Measurements from ENCODE around the gene RAB40C. TPM values are rescaled to one million over a fixed set of nuclear protein-coding genes. Genes with fewer than 3 reads are reported as not detected.

Gene RAB40C, protein sequence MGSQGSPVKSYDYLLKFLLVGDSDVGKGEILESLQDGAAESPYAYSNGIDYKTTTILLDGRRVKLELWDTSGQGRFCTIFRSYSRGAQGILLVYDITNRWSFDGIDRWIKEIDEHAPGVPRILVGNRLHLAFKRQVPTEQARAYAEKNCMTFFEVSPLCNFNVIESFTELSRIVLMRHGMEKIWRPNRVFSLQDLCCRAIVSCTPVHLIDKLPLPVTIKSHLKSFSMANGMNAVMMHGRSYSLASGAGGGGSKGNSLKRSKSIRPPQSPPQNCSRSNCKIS
- total RNA-seq: 18.1 and 19.2 TPM in 2 replicates

DNA sequence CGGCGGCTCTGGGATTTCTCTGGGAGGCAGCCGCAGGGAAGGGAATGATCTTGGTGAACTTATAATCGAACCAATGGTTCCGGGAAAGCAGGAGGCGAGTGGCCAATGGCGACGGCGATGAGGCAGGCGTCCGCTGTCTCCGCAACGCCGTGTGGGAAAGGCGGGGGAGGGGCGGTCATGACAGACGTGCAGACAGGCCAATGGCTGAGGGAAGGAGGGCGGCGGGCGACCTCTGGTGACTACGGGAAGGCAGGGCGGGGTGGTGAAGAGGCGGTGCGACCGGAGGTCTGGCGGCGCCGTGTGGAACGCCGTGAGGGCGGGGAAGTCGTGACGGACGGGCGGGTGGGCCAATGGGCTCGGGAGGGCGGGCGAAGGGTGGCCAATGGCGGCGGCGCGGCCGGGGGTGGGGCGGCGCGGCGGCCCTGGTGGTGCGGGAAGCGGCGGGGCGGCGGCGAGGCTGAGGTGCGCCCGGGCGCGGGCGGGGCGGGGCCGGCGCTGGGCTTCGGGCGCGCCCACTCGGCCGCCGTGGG lies at the start of gene RAB40C:
TSS of gene RAB40C (plus strand) at position 409 of the 530 bp plus-strand sequence. CDS start 226 bp downstream, outside the sequence.

GRCh38 chr16:560204-560700 lies 29.6 kb upstream of the RAB40C start, which contains the start of gene PRR35:
TSS of gene PRR35 (plus strand) at chr16:560394. CDS start at chr16:563295, 2,901 bp downstream.

GRCh38 chr16:566475-567372 lies 23.1 kb upstream of the RAB40C start, which contains the start of gene NHLRC4:
TSS of gene NHLRC4 (plus strand) at chr16:567005. CDS start at chr16:568048, 1,043 bp downstream.

GRCh38 chr16:569445-570254 lies 20.2 kb upstream of the RAB40C start, which contains the start of gene PIGQ:
TSS of gene PIGQ (plus strand) at chr16:569968. CDS start at chr16:574075, 4,107 bp downstream.

GRCh38 chr16:630815-631405 lies 41.0 kb downstream of the RAB40C start, which contains the start of gene WFIKKN1:
TSS of gene WFIKKN1 (plus strand) at chr16:630985. CDS start at chr16:631254, 269 bp downstream.

DNA sequence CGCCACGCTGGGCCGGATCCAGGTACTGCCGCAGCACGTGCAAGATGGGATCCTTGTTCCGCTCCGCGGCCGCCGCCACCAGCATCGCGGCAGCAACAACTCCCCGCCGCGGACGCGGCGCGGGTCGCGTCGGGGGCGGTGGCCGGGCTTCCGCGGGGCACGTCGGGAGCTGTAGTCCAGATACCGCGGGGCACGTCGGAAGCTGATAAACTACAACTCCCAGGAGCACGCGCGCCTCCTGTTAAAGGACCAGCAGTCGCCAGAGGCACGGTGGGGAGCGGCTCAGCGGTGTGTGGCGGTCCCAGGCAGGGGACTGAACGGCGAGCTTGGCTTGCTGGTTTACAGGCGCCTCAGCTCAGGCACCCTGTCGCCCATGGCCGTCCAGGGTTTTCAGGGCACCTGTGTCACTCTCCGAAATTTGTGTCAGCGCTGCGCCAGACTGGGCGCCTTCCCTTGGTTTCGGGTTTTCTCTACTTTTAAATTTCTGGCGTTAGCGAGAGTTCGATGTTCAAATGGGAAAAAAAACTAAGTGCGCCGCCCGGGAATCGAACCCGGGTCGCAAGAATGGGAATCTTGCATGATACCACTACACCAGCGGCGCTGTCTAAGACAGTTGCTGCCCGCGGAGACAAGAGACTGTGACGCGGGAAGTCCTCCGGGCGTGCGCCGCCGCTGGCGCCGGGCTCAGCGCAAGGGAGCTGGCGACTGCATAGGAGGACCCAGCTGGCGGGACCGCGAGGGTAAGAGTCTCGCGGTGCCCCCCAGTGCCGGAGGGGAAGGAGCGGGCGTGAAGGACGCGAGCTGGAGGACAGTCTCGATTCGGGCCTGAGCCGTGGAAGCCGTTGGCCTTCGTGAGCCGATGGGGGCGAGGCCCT lies 46.6 kb downstream of the RAB40C start, which contains the start of gene METTL26:
TSS of gene METTL26 (minus strand) at position 100 of the 875 bp plus-strand sequence. CDS start at position 85, 15 bp downstream.

GRCh38 chr16:641326-642188 lies 51.7 kb downstream of the RAB40C start, which contains the start of gene MCRIP2:
TSS of gene MCRIP2 (plus strand) at chr16:641828. CDS start at chr16:641992, 164 bp downstream.

DNA sequence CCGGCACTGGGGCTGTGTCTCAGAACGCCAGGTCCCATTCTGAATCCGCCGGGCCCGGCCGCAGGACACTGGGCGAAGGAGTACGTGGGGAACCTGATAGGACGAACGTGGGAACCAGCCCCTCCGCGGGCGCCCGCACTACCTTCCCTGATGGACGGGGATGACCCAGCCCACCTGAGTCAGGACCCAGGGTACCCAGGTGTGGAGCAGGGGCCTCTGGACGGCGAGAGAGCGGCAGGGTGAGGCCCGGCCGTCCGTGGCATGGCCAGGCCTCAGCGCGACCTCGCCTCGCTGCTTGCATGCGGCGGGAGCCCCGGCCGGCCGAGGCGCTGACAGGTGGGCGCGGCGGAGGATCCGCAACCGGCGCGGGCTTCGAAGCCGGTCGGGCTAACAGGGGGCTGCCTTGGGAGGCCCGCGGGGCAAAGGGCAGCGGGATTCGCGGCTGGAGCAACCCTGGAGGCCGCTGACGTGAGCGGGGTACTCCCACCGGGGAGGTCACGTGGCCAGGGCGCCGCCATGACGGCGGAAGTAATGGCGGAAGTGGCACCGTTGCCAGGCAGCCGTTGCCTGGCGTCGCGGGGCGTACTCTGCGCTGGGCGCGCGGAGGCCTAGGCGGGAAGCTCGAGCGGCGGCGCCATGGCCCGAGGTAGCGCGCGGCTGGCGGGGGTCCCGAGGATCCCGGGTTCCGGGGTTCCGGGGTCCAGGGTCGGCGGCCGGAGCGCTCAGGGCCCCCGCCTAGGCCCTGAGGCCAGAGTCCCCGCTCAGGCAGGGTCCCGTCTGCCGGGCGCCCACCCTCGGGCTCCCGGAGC lies 59.1 kb downstream of the RAB40C start, which contains the start of gene WDR90:
TSS of gene WDR90 (plus strand) at position 585 of the 809 bp plus-strand sequence. CDS start at position 637, 52 bp downstream.

DNA sequence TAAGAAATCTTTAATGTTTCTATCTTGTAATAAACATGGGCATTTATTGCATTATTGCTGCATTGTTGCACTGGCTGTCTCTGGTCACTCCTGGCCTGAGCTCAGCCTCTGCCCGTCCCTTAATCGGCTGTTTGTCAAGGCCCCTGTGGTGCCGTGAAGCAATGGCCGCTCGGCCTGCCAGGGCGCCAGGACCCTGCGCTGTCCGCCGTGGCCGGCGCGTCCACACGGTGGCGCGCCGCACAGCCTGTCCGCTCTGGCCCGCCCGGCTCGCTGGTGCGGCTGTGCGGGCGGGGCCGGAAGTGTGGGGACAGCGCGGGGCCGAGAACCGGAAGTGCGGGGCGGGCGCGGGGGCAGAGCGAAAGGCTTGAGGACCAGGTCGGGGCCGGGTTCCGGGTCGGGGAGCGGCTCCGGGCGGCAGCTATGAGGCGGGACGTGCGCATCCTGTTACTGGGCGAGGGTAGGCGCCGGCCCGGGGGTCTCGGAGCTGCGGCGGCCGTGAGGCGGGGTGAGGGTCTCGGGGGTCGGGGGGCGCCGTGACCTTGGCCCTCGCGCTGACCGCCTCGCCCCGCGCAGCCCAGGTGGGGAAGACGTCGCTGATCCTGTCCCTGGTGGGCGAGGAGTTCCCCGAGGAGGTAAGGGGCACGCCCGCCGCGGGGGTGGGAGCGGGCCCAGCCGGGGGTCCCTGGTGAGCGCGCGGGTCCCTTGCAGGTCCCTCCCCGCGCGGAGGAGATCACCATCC lies 78.1 kb downstream of the RAB40C start, which contains the start of gene RHOT2:
TSS of gene RHOT2 (plus strand) at position 353 of the 739 bp plus-strand sequence. CDS start at position 421, 68 bp downstream.

DNA sequence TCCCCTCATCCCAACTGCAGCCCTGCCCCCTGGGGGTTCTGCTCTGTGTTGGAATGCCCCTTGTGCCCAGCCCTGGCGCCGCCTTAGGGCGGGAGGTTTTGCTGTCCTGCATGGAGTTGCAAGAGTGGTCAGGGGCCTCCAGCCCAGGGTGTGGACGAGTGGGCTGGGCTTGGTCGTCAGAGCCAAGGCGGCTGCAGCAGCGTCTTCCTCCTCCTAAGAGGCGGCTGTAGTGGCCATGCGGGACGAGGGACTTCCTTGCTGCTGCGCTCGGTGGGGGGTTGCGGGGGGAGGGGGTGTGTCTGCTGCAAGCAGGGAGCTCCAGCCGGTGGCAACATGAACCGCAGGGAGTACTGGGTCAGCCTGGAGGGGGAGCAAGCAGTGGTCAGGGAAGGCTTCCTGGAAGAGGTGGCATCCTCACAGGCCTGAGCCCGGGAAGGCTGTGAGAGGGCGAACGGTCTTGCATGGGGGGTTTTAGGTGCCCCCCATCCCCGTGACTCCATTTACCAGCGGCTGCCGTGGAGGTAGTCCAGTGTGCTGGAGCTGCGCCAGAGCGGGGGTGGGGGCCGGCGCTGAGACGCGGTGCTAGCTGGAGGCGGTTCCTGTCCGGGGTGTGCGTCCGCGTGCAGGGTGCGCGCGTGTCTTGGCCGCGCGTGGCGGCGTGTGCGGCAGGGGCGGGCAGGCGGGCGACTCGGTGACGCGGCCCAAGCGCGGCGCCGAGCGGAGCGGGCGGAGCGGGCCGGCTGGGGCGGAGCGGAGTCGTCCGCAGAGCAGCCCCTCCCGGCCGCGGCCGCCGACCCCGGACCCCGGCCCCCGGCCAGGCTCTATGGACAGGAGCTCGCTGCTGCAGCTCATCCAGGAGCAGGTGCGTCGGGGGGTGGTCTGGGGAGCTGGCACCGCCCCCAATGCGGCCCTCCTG lies 85.4 kb downstream of the RAB40C start, which contains the start of gene RHBDL1:
TSS of gene RHBDL1 (plus strand) at position 704 of the 916 bp plus-strand sequence. CDS start at position 824, 120 bp downstream.

Other genes with a start within 250 kb of the RAB40C start
- gene AXIN1, start 237.3 kb upstream of the RAB40C start, total RNA-seq: 36.9 and 39.0 TPM in 2 replicates
- gene MRPL28, start 219.5 kb upstream of the RAB40C start, total RNA-seq: 202 and 239 TPM in 2 replicates
- 25.7 and 51.8 TPM in 2 replicates for gene PGAP6, start 208.1 kb upstream of the RAB40C start, total RNA-seq
- gene NME4, start 192.9 kb upstream of the RAB40C start, total RNA-seq: 110 and 125 TPM in 2 replicates
- gene DECR2, start 188.2 kb upstream of the RAB40C start, total RNA-seq: 17.3 and 17.9 TPM in 2 replicates
- 12.2 and 19.1 TPM in 2 replicates for gene RAB11FIP3, start 164.4 kb upstream of the RAB40C start, total RNA-seq
- gene CAPN15, start 62.4 kb upstream of the RAB40C start, total RNA-seq: 39.7 and 43.8 TPM in 2 replicates
- gene PRR35, start 29.7 kb upstream of the RAB40C start, total RNA-seq: not detected in 2 replicates
- 0.11 and 0.16 TPM in 2 replicates for gene NHLRC4, start 23.1 kb upstream of the RAB40C start, total RNA-seq
- gene PIGQ, start 20.1 kb upstream of the RAB40C start, total RNA-seq: 19.8 and 27.6 TPM in 2 replicates
- 0.47 TPM in 1 of 2 replicates, not detected in the other for gene WFIKKN1, start 40.9 kb downstream of the RAB40C start, total RNA-seq
- gene METTL26, start 46.2 kb downstream of the RAB40C start, total RNA-seq: 161 and 174 TPM in 2 replicates
- gene MCRIP2, start 51.8 kb downstream of the RAB40C start, total RNA-seq: 36.5 and 55.2 TPM in 2 replicates
- gene WDR90, start 59.3 kb downstream of the RAB40C start, total RNA-seq: 8.5 and 9.8 TPM in 2 replicates
- gene RHOT2, start 78.1 kb downstream of the RAB40C start, total RNA-seq: 52.0 and 72.9 TPM in 2 replicates
- gene RHBDL1, start 85.6 kb downstream of the RAB40C start, total RNA-seq: 5.1 and 9.8 TPM in 2 replicates
- gene STUB1, start 90.3 kb downstream of the RAB40C start, total RNA-seq: 216 and 264 TPM in 2 replicates
- 35.5 and 58.9 TPM in 2 replicates for gene JMJD8, start 94.3 kb downstream of the RAB40C start, total RNA-seq
- gene WDR24, start 100.3 kb downstream of the RAB40C start, total RNA-seq: 9.1 and 9.4 TPM in 2 replicates
- gene FBXL16, start 115.7 kb downstream of the RAB40C start, total RNA-seq: 0.19 and 2.0 TPM in 2 replicates
- gene METRN, start 125.1 kb downstream of the RAB40C start, total RNA-seq: 119 and 198 TPM in 2 replicates
- 61.5 and 70.2 TPM in 2 replicates for gene ANTKMT, start 131.1 kb downstream of the RAB40C start, total RNA-seq
- gene CCDC78, start 136.4 kb downstream of the RAB40C start, total RNA-seq: 3.6 and 3.8 TPM in 2 replicates
- gene HAGHL, start 137.0 kb downstream of the RAB40C start, total RNA-seq: 18.9 and 26.2 TPM in 2 replicates
- 19.4 and 30.0 TPM in 2 replicates for gene CIAO3, start 150.9 kb downstream of the RAB40C start, total RNA-seq
- gene MSLN, start 170.7 kb downstream of the RAB40C start, total RNA-seq: 0.78 and 3.8 TPM in 2 replicates
- gene RPUSD1, start 198.3 kb downstream of the RAB40C start, total RNA-seq: 29.0 and 43.2 TPM in 2 replicates
- 23.5 and 26.5 TPM in 2 replicates for gene CHTF18, start 198.6 kb downstream of the RAB40C start, total RNA-seq
- gene GNG13, start 210.7 kb downstream of the RAB40C start, total RNA-seq: not detected in 2 replicates

Data from hair follicular keratinocyte (primary cell).